MCF 10A (cell line): ENCODE measurements around the gene MED13L. TPM values are rescaled to one million over a fixed set of nuclear protein-coding genes. Genes with fewer than 3 reads are reported as not detected.

Experiments
- BruUV-seq: library from RNA; stranded (reverse); fragments of 400-500 nt; replicated peaks from 2 replicates; lab custom pipeline; 2021; lab: Mats Ljungman, UMichigan
- CTCF ChIA-PET: fragments of 300-600 bp; sonication (Branson Sonifier 250); formaldehyde crosslinking; extraction: SDS; loops from one replicate; lab custom pipeline; 2021; ENCODE audit warnings: antibody characterized with exemption, inconsistent platforms; lab: Yijun Ruan, JAX
- POLR2A ChIA-PET: fragments of 300-600, 350-650 bp; sonication (Branson Sonifier 250); formaldehyde crosslinking; extraction: SDS; loops from one replicate; lab custom pipeline; 2020; ENCODE audit warnings: antibody characterized with exemption, inconsistent platforms; lab: Yijun Ruan, JAX
- DNase-seq: peaks from one replicate; pipeline ENCODE4 v3.0.0-alpha.2; 2018; ENCODE audit not compliant: unreplicated experiment
- H3K27ac Mint-ChIP-seq: one replicate; pipeline ENCODE4 v1.8.0; 2022; ENCODE audit warnings: mild to moderate bottlenecking, low read depth, mixed read lengths; ENCODE audit not compliant: unreplicated experiment
- H3K27me3 Mint-ChIP-seq: one replicate; pipeline ENCODE4 v1.8.0; 2022; ENCODE audit warnings: mixed read lengths; ENCODE audit not compliant: insufficient read depth, unreplicated experiment
- H3K36me3 Mint-ChIP-seq: one replicate; pipeline ENCODE4 v1.8.0; 2022; ENCODE audit warnings: mild to moderate bottlenecking, moderate library complexity, mixed read lengths; ENCODE audit not compliant: insufficient read depth, unreplicated experiment
- H3K4me1 Mint-ChIP-seq: one replicate; pipeline ENCODE4 v1.8.0; 2022; ENCODE audit warnings: mixed read lengths; ENCODE audit not compliant: insufficient read depth, unreplicated experiment
- H3K4me3 Mint-ChIP-seq: one replicate; pipeline ENCODE4 v1.8.0; 2022; ENCODE audit warnings: mild to moderate bottlenecking, moderate library complexity, mixed read lengths; ENCODE audit not compliant: unreplicated experiment
- H3K9me3 Mint-ChIP-seq: one replicate; pipeline ENCODE4 v1.8.0; 2022; ENCODE audit warnings: mixed read lengths; ENCODE audit not compliant: unreplicated experiment
- intact Hi-C: fragments of 100-400 bp; cut with micrococcal nuclease; formaldehyde crosslinking; loops from 2 replicates; pipeline ENCODE4 v1.14.1; 2022
- total RNA-seq: library from RNA; stranded (reverse); gene quantifications from 2 replicates; pipeline ENCODE4 v1.2.3, GENCODE V29; 2022
- TF ChIP-seq, protein P1 (sequence below): fragments of 200-600 bp; IDR thresholded peaks from one replicate; pipeline ENCODE4 v1.8.0; 2022; ENCODE audit warnings: antibody characterized with exemption, mild to moderate bottlenecking; ENCODE audit not compliant: unreplicated experiment

The MED13L gene
- total RNA-seq, 1 experiment from 2014 or later: 91.6 TPM

DNA sequence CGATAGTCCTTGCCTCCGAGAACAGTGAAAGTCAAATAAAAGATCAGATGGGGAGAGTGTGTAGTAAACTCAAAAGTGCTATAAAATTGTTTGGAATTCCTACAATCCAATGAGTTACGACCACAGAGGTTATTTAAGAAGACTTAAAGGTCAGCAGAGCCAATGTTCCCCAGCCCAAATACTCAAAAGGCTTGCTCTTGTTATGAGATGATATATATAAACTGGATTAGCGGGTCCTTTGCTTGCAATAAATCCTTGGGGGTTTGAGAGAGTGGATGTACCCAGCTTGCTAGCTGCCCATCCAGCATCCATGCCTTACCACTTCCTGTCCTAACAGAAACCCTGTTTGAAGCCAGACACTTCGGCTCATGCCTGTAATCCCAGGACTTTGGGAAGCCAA lies 29.0 kb upstream of the MED13L start:
- ChIA-PET POLR2A (interaction anchor here (2.6 kb wide), 1 partner anchor 11 kb away, joined by 8 read pairs; no protein-coding TSS in a partner anchor), CTCF (no interaction called here)
- no TSS peak for BruUV-seq
- Mint-ChIP-seq H3K27me3 (no peaks in the 10 kb centered on the region), H3K36me3 (no peaks in the 10 kb centered on the region), H3K27ac (no peak overlapping the region), H3K4me3 (no peak overlapping the region), H3K9me3 (no peaks in the 10 kb centered on the region), H3K4me1 (peaks cover 6% of the 10 kb centered on the region)
- TF ChIP-seq, protein P1, sequence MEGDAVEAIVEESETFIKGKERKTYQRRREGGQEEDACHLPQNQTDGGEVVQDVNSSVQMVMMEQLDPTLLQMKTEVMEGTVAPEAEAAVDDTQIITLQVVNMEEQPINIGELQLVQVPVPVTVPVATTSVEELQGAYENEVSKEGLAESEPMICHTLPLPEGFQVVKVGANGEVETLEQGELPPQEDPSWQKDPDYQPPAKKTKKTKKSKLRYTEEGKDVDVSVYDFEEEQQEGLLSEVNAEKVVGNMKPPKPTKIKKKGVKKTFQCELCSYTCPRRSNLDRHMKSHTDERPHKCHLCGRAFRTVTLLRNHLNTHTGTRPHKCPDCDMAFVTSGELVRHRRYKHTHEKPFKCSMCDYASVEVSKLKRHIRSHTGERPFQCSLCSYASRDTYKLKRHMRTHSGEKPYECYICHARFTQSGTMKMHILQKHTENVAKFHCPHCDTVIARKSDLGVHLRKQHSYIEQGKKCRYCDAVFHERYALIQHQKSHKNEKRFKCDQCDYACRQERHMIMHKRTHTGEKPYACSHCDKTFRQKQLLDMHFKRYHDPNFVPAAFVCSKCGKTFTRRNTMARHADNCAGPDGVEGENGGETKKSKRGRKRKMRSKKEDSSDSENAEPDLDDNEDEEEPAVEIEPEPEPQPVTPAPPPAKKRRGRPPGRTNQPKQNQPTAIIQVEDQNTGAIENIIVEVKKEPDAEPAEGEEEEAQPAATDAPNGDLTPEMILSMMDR: no peak
- intact Hi-C loops: no loop called here
- no peak for DNase-seq

DNA sequence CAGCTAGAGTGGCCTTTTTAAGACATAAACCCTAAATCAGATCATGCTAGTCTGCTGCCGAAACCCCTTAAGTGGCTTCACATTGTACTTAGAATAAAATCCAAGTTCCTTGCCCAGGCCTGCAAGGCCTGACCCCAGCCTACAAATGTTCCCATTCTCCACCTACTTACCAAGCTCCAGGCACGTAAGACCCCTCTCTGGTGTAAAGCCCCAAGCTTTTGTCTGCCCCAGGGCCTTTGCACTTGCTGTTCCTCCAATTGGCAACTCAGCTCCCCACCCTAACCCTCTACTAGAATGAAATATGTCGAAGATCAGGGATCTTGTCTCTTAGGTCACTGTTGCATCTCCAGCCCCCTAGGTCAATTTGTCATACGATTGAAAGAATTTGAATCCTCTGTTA lies 27.1 kb upstream of the MED13L start:
- Mint-ChIP-seq H3K27me3 (peaks cover 5% of the 10 kb centered on the region), H3K9me3 (no peaks in the 10 kb centered on the region), H3K4me1 (peaks cover 6% of the 10 kb centered on the region), H3K4me3 (no peak overlapping the region), H3K36me3 (no peaks in the 10 kb centered on the region), H3K27ac (no peak overlapping the region)
- TF ChIP-seq, protein P1: no peak
- POLR2A ChIA-PET: interaction anchor here (1.5 kb wide), 1 partner anchor 12 kb away, joined by 4 read pairs; no protein-coding TSS in a partner anchor
- BruUV-seq: no TSS peak
- intact Hi-C loops: no loop called here
- CTCF ChIA-PET: interaction anchor here (0.6 kb wide), 1 partner anchor 127 kb away, joined by 3 read pairs; no protein-coding TSS in a partner anchor
- no peak for DNase-seq

DNA sequence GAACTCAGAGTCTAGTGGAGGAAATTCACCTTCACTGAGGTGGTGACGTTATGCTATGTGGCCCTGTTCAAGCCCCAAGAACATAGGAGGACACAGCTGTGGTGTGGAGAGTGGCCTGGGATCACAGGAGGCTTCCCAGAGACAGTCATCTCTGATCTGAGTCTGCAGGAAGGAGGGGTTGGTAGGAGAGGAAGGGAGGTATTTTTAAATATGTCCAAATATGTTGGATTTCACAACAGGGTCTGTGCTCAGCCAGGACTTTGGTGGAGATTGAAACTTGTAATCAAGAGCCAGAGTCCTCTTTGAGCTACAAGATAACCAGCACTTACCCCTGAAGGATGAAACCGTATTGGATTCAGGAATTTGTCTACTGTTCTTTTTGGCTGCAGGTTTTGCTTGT lies 26.4 kb upstream of the MED13L start:
- Mint-ChIP-seq H3K36me3 (no peaks in the 10 kb centered on the region), H3K4me1 (peaks cover 6% of the 10 kb centered on the region), H3K9me3 (no peaks in the 10 kb centered on the region), H3K4me3 (no peak overlapping the region), H3K27me3 (peaks cover 12% of the 10 kb centered on the region), H3K27ac (no peak overlapping the region)
- ChIA-PET CTCF (interaction anchor here (0.6 kb wide), 2 partner anchors 127 to 156 kb away, joined by 3 read pairs; no protein-coding TSS in a partner anchor), POLR2A (interaction anchor here (0.8 to 1.5 kb wide), 2 partner anchors 11 to 15 kb away, joined by 3 to 4 read pairs; no protein-coding TSS in a partner anchor)
- intact Hi-C loops: no loop called here
- peak; percentile 47 for DNase-seq
- TF ChIP-seq, protein P1: no peak
- BruUV-seq: no TSS peak

DNA sequence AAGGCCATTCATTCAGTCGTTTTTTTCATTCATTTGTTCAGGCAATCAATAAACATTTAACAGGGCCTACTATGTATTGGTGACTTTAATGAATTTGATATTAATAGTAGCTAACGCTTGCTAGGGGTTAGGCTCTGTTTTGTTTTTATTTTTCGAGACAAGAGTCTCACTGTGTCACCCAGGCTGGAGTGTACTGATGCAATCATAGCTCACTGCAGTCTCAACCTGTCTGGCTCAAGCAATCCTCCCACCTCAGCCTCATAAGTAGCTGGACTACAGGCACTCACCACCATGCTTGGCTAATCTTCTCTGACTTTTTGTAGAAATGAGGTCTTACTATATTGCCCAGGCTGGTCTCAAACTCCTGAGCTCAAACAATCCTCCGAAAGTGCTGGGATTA lies 25.6 kb upstream of the MED13L start:
- no peaks in the 10 kb centered on the region for H3K9me3 Mint-ChIP-seq
- POLR2A ChIA-PET: interaction anchor here (0.5 to 1.5 kb wide), 3 partner anchors 10 to 20 kb away, joined by 3 to 4 read pairs (median 3); no protein-coding TSS in a partner anchor
- no peaks in the 10 kb centered on the region for H3K36me3 Mint-ChIP-seq
- peaks cover 6% of the 10 kb centered on the region for H3K4me1 Mint-ChIP-seq
- DNase-seq: no peak
- peaks cover 17% of the 10 kb centered on the region for H3K27me3 Mint-ChIP-seq
- CTCF ChIA-PET: interaction anchor here (0.6 to 1.6 kb wide), 2 partner anchors 132 to 296 kb away, joined by 3 to 4 read pairs; no protein-coding TSS in a partner anchor
- TF ChIP-seq, protein P1: no peak
- intact Hi-C loops: no loop called here
- no peak overlapping the region for H3K4me3 Mint-ChIP-seq
- H3K27ac Mint-ChIP-seq: no peak overlapping the region
- no TSS peak for BruUV-seq
